ENCODE measurements around the gene HSH2D.

HSH2D gene

GRCh38 chr19:16119075-16119857 lies 24.2 kb upstream of the HSH2D start:
- peak in 1 of 2 donors; percentile 30 for DNase-seq (ENCODE audit: low read depth in 2 of 2)

- no peak for DNase-seq (ENCODE audit: low read depth in 2 of 2)
Measured at GRCh38 chr19:16121141-16121540, 22.3 kb upstream of the HSH2D start.

- DNase-seq (ENCODE audit: low read depth in 2 of 2), result no peak
Measured at GRCh38 chr19:16121967-16122366, 21.5 kb upstream of the HSH2D start.

- DNase-seq (ENCODE audit: low read depth in 2 of 2), result no peak
Measured at GRCh38 chr19:16124953-16125352, 18.5 kb upstream of the HSH2D start.

- DNase-seq (ENCODE audit: low read depth in 2 of 2), result no peak
Measured at GRCh38 chr19:16125737-16126495, 17.6 kb upstream of the HSH2D start.

GRCh38 chr19:16127080-16127479 lies 16.4 kb upstream of the HSH2D start:
- no peak for DNase-seq (ENCODE audit: low read depth in 2 of 2)

GRCh38 chr19:16127776-16128371 lies 15.6 kb upstream of the HSH2D start:
- no peak for DNase-seq (ENCODE audit: low read depth in 2 of 2)

GRCh38 chr19:16131648-16132047 lies 11.8 kb upstream of the HSH2D start:
- no peak for DNase-seq (ENCODE audit: low read depth in 2 of 2)

- no peak for DNase-seq (ENCODE audit: low read depth in 2 of 2)
Measured at GRCh38 chr19:16133818-16134217, 9.7 kb upstream of the HSH2D start.

GRCh38 chr19:16134510-16134909 lies 9.0 kb upstream of the HSH2D start:
- no peak for DNase-seq (ENCODE audit: low read depth in 2 of 2)

GRCh38 chr19:16135430-16136127 lies 7.9 kb upstream of the HSH2D start:
- no peak for DNase-seq (ENCODE audit: low read depth in 2 of 2)

GRCh38 chr19:16136185-16136999 lies 7.1 kb upstream of the HSH2D start:
- no peak for DNase-seq (ENCODE audit: low read depth in 2 of 2)

GRCh38 chr19:16139752-16140151 lies 3.7 kb upstream of the HSH2D start:
- no peak for DNase-seq (ENCODE audit: low read depth in 2 of 2)

GRCh38 chr19:16141043-16141442 lies 2.4 kb upstream of the HSH2D start:
- DNase-seq (ENCODE audit: low read depth in 2 of 2), result no peak

GRCh38 chr19:16142032-16142580 lies 1.4 kb upstream of the HSH2D start:
- DNase-seq (ENCODE audit: low read depth in 2 of 2), result no peak

GRCh38 chr19:16144216-16144581 lies 714 bp downstream of the HSH2D start:
- no peak for DNase-seq (ENCODE audit: low read depth in 2 of 2)

GRCh38 chr19:16146112-16146511 lies 2.6 kb downstream of the HSH2D start:
- DNase-seq (ENCODE audit: low read depth in 2 of 2), result no peak

GRCh38 chr19:16148443-16149229 lies 5.2 kb downstream of the HSH2D start:
- DNase-seq (ENCODE audit: low read depth in 2 of 2), result no peak

- no peak for DNase-seq (ENCODE audit: low read depth in 2 of 2)
Measured at GRCh38 chr19:16153582-16154336, 10.3 kb downstream of the HSH2D start.

- DNase-seq (ENCODE audit: low read depth in 2 of 2), result no peak
Measured at GRCh38 chr19:16154557-16154956, 11.1 kb downstream of the HSH2D start.
